Suppressor macrophage treated with lipopolysaccharide for 1 hour (primary cell): ENCODE data around the gene ROR2.

Experiments used
- DNase-seq, 3 donors: peaks; one replicate each; pipeline ENCODE4 v3.0.0-alpha.2; 2020 to 2022

ROR2 gene

GRCh38 chr9:91710158-91710557, 239.9 kb downstream of the ROR2 start:
- DNase-seq: no peak

- DNase-seq: no peak
Observed at GRCh38 chr9:91705386-91705785, 244.6 kb downstream of the ROR2 start.

GRCh38 chr9:91700475-91700874, 249.6 kb downstream of the ROR2 start:
- no peak for DNase-seq

GRCh38 chr9:91698266-91698665, 251.8 kb downstream of the ROR2 start:
- DNase-seq: no peak

- no peak for DNase-seq
Observed at GRCh38 chr9:91697201-91697600, 252.8 kb downstream of the ROR2 start.

GRCh38 chr9:91694081-91694870, 255.8 kb downstream of the ROR2 start:
- no peak for DNase-seq

- DNase-seq: no peak
Observed at GRCh38 chr9:91693226-91693625, 256.8 kb downstream of the ROR2 start.

- DNase-seq: no peak
Observed at GRCh38 chr9:91690540-91691249, 259.3 kb downstream of the ROR2 start.

GRCh38 chr9:91689006-91689405, 261.0 kb downstream of the ROR2 start:
- no peak for DNase-seq

- DNase-seq: no peak
Observed at GRCh38 chr9:91683269-91683668, 266.8 kb downstream of the ROR2 start.

- no peak for DNase-seq
Observed at GRCh38 chr9:91682806-91683205, 267.2 kb downstream of the ROR2 start.

GRCh38 chr9:91681461-91682305, 268.3 kb downstream of the ROR2 start:
- peak; percentile 75 to 88 (median 84) for DNase-seq

GRCh38 chr9:91680998-91681397, 269.0 kb downstream of the ROR2 start:
- no peak for DNase-seq

GRCh38 chr9:91680106-91680505, 269.9 kb downstream of the ROR2 start:
- DNase-seq: no peak

- DNase-seq: peak; percentile 63 to 70 (median 65)
Observed at GRCh38 chr9:91678807-91679580, 271.0 kb downstream of the ROR2 start.

GRCh38 chr9:91677822-91678436, 272.1 kb downstream of the ROR2 start:
- DNase-seq: no peak

- DNase-seq: no peak
Observed at GRCh38 chr9:91677331-91677730, 272.7 kb downstream of the ROR2 start.

GRCh38 chr9:91676046-91676445, 274.0 kb downstream of the ROR2 start:
- no peak for DNase-seq

GRCh38 chr9:91664663-91665062, 285.4 kb downstream of the ROR2 start:
- DNase-seq: no peak

GRCh38 chr9:91663858-91664257, 286.2 kb downstream of the ROR2 start:
- peak in 2 of 3 donors; percentile 16 to 22 for DNase-seq

GRCh38 chr9:91661451-91661850, 288.6 kb downstream of the ROR2 start:
- no peak for DNase-seq

- no peak for DNase-seq
Observed at GRCh38 chr9:91660521-91660920, 289.5 kb downstream of the ROR2 start.
